Activated T-helper 17 cell treated with anti-CD3 and anti-CD28 coated beads, Interleukin-2, amount 50 U/mL, for 72 hours (primary cell): ENCODE measurements around the gene SLC25A47. TPM values are rescaled to one million over a fixed set of nuclear protein-coding genes. Genes with fewer than 3 reads are reported as not detected.
"Not testable (repeated sequence)": the region's sequence is repeated elsewhere in the genome, so short reads cannot be mapped to it uniquely, and the experiment has no call there.

Experiments used
- ATAC-seq: fragments of 150-1000 bp; cut with Tn5 transposase; replicated peaks from 2 replicates; pipeline ENCODE4 v1.10.0; 2021; ENCODE audit warnings: mild to moderate bottlenecking, moderate library complexity
- H3K27ac Mint-ChIP-seq: one replicate; pipeline ENCODE4 v1.8.0; 2022; ENCODE audit warnings: mixed read lengths
- H3K27me3 Mint-ChIP-seq: one replicate; pipeline ENCODE4 v1.8.0; 2022; ENCODE audit warnings: mixed read lengths
- H3K36me3 Mint-ChIP-seq: one replicate; pipeline ENCODE4 v1.8.0; 2022; ENCODE audit warnings: low read depth, mild to moderate bottlenecking, mixed read lengths
- H3K4me1 Mint-ChIP-seq: one replicate; pipeline ENCODE4 v1.8.0; 2022; ENCODE audit warnings: mixed read lengths
- H3K4me3 Mint-ChIP-seq: one replicate; pipeline ENCODE4 v1.8.0; 2022; ENCODE audit warnings: mild to moderate bottlenecking, mixed read lengths
- H3K9me3 Mint-ChIP-seq: one replicate; pipeline ENCODE4 v1.8.0; 2022; ENCODE audit warnings: mixed read lengths
- total RNA-seq, 2 donors: library from RNA; stranded (reverse); gene quantifications; one replicate each; pipeline ENCODE4 v1.2.3, GENCODE V29; 2022

The SLC25A47 gene
- total RNA-seq, 2 donors from 2014 or later: not detected

- Mint-ChIP-seq H3K4me3 (peak overlapping the region; percentile 57), H3K36me3 (peaks cover 87% of the 10 kb centered on the region), H3K9me3 (no peaks in the 10 kb centered on the region), H3K4me1 (peaks cover 19% of the 10 kb centered on the region), H3K27ac (peak overlapping the region; percentile 88), H3K27me3 (no peaks in the 10 kb centered on the region)
- ATAC-seq: peak; percentile 80
Observed at GRCh38 chr14:100336618-100337530, 13.7 kb downstream of the SLC25A47 start.

DNA sequence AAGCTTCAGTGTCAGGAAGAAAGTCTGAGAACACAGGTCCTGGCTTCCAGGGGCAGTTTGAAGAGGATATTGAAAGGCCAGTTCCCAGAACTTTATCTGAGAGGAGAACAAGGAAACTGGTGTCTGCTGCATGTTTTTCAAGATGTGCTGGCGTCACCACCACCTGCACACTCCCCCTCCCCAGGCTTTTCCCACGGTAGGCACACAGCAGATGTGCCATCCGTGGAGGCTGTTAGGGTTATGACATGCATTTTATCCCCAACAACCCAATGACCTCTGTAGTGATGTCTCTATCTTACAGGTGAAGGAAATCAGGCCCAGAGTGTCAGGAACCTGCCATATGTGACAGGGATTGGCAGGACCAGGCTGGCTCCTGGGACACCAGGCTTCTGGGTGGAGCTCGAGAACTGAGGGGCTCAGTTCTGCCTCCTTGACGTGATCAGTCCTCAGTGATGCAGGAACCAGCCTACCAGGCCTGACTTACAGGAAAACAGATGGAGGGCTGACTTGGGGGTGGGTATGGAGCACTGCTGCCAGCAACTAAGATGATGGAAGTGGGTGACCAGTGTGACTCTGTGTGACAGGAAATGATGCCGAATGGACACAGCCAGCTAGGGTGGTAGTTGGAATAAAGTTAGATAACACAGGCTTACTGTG, 16.8 kb downstream of the SLC25A47 start:
- Mint-ChIP-seq H3K9me3 (no peaks in the 10 kb centered on the region), H3K27ac (peak overlapping the region; percentile 85), H3K4me1 (peaks cover 23% of the 10 kb centered on the region), H3K27me3 (no peaks in the 10 kb centered on the region), H3K36me3 (peaks cover 95% of the 10 kb centered on the region), H3K4me3 (no peak overlapping the region)
- ATAC-seq: no peak

DNA sequence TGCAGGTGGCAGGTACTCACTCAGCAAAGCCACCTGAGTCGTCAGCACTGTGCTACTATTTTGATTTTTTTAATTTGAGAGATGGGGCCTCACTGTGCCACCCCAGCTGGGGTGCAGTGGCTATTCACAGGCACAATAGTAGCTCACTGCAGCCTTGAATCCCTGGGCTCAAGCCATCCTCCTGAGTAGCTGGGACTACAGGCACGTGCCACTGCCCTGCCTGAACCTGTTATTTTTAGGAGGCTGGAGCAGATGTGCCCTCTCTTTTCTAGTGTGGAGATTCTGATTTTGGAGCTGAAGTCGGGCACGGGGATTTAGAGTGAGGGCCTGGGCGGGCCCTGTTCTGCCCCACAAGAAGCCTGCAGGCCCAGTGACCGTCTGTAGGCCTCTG, 17.3 kb downstream of the SLC25A47 start:
- no peaks in the 10 kb centered on the region for H3K27me3 Mint-ChIP-seq
- H3K9me3 Mint-ChIP-seq: no peaks in the 10 kb centered on the region
- no peak overlapping the region for H3K4me3 Mint-ChIP-seq
- H3K4me1 Mint-ChIP-seq: peaks cover 23% of the 10 kb centered on the region
- peak overlapping the region; percentile 85 for H3K27ac Mint-ChIP-seq
- H3K36me3 Mint-ChIP-seq: peaks cover 92% of the 10 kb centered on the region
- no peak for ATAC-seq

GRCh38 chr14:100341301-100342031, 18.3 kb downstream of the SLC25A47 start:
- ATAC-seq: peak; percentile 79
- no peaks in the 10 kb centered on the region for H3K9me3 Mint-ChIP-seq
- H3K4me3 Mint-ChIP-seq: peak overlapping the region; percentile 37
- H3K27me3 Mint-ChIP-seq: no peaks in the 10 kb centered on the region
- peaks cover 20% of the 10 kb centered on the region for H3K4me1 Mint-ChIP-seq
- peak overlapping the region; percentile 85 for H3K27ac Mint-ChIP-seq
- peaks cover 92% of the 10 kb centered on the region for H3K36me3 Mint-ChIP-seq

- Mint-ChIP-seq H3K4me3 (no peak overlapping the region), H3K36me3 (peaks cover 92% of the 10 kb centered on the region), H3K4me1 (peaks cover 14% of the 10 kb centered on the region), H3K27ac (peak overlapping the region; percentile 85), H3K27me3 (no peaks in the 10 kb centered on the region), H3K9me3 (no peaks in the 10 kb centered on the region)
- no peak for ATAC-seq
Observed at GRCh38 chr14:100342195-100342594, 19.1 kb downstream of the SLC25A47 start.

DNA sequence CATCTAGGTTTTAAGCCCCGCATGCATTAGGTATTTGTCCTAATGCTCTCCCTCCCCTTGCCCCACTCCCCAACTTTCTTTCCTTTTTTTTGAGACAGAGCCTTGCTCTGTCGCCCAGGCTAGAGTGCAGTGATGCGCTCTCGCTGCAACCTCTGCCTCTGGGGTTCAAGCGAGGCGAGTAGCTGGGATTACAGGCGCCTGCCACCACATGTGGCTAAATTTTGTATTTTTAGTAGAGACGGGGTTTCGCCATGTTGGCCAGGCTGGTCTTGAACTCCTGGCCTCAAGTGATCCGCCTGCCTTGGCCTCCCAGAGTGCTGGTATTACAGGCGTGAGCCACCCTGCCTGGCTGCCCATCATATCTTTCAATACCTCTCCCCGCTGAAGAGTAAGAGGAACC, 19.7 kb downstream of the SLC25A47 start:
- ATAC-seq: not testable (repeated sequence)

GRCh38 chr14:100344657-100345056, 21.5 kb downstream of the SLC25A47 start:
- not testable (repeated sequence) for H3K9me3 Mint-ChIP-seq, H3K27ac Mint-ChIP-seq

More for the DNA sequence above, 19.7 kb downstream of the SLC25A47 start:
- not testable (repeated sequence) for H3K9me3 Mint-ChIP-seq, H3K27me3 Mint-ChIP-seq, H3K4me3 Mint-ChIP-seq
- Mint-ChIP-seq H3K36me3 (peaks cover 90% of the 10 kb centered on the region), H3K27ac (peak overlapping the region; percentile 85), H3K4me1 (peaks cover 13% of the 10 kb centered on the region)

DNA sequence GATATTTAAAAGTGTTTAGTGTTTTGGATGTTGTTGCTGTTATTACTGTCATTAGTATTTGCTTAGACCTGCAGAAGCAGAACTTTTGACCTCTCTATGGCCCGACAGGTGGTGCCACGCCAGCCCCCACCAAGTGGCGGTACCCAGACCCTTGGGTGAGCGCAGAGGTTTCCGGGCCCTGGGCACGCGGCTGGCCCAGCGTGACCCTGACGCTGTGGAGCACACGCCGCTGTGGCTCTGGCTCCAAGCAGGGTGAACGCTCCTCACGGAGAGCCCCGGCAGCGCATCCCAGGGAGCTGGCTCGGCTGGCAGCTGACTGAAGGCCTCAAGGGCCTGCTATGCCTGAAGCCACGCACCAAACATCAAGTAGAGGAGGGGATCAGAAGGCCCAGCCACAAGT, 22.6 kb downstream of the SLC25A47 start:
- Mint-ChIP-seq H3K27ac (no peak overlapping the region), H3K4me1 (peaks cover 16% of the 10 kb centered on the region), H3K9me3 (no peaks in the 10 kb centered on the region), H3K27me3 (no peaks in the 10 kb centered on the region), H3K36me3 (peaks cover 90% of the 10 kb centered on the region), H3K4me3 (no peak overlapping the region)
- ATAC-seq: no peak

More at GRCh38 chr14:100344657-100345056, 21.5 kb downstream of the SLC25A47 start:
- not testable (repeated sequence) for ATAC-seq, H3K27me3 Mint-ChIP-seq, H3K4me3 Mint-ChIP-seq
- peaks cover 90% of the 10 kb centered on the region for H3K36me3 Mint-ChIP-seq
- peaks cover 13% of the 10 kb centered on the region for H3K4me1 Mint-ChIP-seq

DNA sequence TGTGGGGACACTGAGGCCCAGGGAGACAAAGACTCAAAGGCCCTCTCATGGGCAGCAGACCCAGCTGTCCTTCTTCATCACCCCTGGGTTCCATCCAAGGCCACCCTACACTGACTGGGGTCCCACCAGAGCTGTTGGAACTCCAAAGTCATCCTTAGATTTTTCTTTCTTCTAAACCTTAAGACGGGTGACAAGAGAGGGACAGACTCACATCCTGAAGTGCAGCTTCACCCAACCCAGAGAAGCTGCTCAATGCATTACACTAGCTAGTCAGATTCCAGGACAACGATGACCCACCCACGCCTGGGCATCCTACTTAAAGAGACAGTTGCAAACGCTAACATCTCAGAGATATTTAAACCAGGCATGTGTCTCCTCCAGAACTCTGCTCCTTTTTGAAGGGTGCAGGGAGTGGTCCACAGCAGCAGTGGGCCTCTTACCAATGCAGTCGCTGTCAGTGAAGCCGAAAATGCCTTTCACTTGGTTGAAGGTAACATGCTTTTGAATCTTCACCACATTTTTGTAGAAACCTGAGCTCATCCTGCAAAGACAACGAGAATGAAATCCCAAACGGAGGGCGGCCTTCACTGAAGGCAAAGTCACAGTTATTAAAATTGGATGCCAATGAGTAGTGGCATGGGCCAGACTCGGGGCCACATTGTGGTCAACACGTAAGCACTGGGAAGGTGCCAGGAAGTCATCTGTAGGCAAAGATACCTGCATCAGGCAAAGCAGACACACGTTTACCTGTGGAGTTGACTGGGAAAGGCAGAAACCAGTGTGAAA, 23.4 kb downstream of the SLC25A47 start:
- Mint-ChIP-seq H3K27ac (peak overlapping the region; percentile 41), H3K4me1 (peaks cover 14% of the 10 kb centered on the region), H3K27me3 (no peaks in the 10 kb centered on the region), H3K9me3 (no peaks in the 10 kb centered on the region), H3K36me3 (peaks cover 90% of the 10 kb centered on the region), H3K4me3 (no peak overlapping the region)
- ATAC-seq: no peak

DNA sequence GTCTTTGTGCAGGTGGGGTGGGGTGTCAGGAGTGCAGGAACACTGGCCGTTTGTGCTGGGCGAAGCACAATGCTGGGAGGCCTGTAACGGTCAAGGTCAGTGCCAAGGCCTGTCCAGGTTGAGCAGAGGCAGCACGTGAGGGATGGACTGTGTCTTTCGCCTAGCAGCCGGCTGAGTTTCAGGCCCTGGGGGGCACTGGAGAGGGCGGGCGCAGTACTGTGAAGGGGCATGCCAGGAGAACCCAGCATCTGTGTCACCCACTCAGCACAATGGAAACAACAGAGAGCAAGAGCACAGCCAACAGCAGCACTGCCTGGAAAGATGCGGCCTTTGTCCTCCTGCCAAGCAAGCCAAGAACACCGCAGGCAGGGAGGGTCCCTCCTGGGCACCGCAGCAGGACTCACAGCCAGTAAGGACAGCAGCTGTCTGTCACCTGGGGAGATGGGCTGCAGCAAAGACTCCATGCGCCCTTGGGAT, 25.2 kb downstream of the SLC25A47 start:
- peaks cover 7% of the 10 kb centered on the region for H3K4me1 Mint-ChIP-seq
- no peaks in the 10 kb centered on the region for H3K9me3 Mint-ChIP-seq
- peaks cover 90% of the 10 kb centered on the region for H3K36me3 Mint-ChIP-seq

GRCh38 chr14:100348784-100349685, 25.9 kb downstream of the SLC25A47 start:
- no peak overlapping the region for H3K27ac Mint-ChIP-seq
- peaks cover 90% of the 10 kb centered on the region for H3K36me3 Mint-ChIP-seq
- no peaks in the 10 kb centered on the region for H3K27me3 Mint-ChIP-seq
- H3K4me3 Mint-ChIP-seq: no peak overlapping the region
- H3K4me1 Mint-ChIP-seq: peaks cover 7% of the 10 kb centered on the region
- H3K9me3 Mint-ChIP-seq: no peaks in the 10 kb centered on the region
- ATAC-seq: no peak

More for the DNA sequence above, 25.2 kb downstream of the SLC25A47 start:
- Mint-ChIP-seq H3K27me3 (no peaks in the 10 kb centered on the region), H3K4me3 (no peak overlapping the region), H3K27ac (no peak overlapping the region)
- no peak for ATAC-seq

GRCh38 chr14:100350276-100350926, 27.3 kb downstream of the SLC25A47 start:
- no peak for ATAC-seq
- H3K27ac Mint-ChIP-seq: peak overlapping the region; percentile 30
- no peak overlapping the region for H3K4me3 Mint-ChIP-seq
- no peaks in the 10 kb centered on the region for H3K27me3 Mint-ChIP-seq
- no peaks in the 10 kb centered on the region for H3K9me3 Mint-ChIP-seq
- H3K36me3 Mint-ChIP-seq: peaks cover 98% of the 10 kb centered on the region
- H3K4me1 Mint-ChIP-seq: peaks cover 7% of the 10 kb centered on the region
